ENCODE results near the gene TSPAN4.

Gene TSPAN4

DNA sequence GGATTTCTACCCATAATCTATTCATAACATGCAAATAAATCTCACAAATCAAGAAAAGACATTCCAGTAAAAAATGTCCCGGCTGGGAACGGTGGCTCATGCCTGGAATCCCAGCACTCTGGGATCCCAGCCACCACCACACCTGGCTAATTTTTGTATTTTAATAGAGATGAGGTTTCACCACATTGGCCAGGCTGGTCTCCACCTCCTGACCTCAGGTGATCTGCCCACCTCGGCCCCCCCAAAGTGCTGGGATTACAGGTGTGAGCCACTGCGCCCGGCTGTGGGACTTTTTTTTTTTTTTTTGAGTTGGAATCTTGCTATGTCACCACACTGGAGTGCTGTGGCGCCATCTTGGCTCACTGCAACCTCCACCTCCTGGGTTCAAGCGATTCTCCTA lies 63.3 kb downstream of the TSPAN4 start:
- Histone ChIP-seq H3K4me3 (ENCODE audit: low read depth, low read length) (no peak overlapping the region), H3K27ac (no peak overlapping the region), H3K36me3 (peaks cover 50% of the 10 kb centered on the region), H3K9me3 (ENCODE audit: severe bottlenecking) (no peaks in the 10 kb centered on the region), H3K27me3 (ENCODE audit: insufficient read depth, low read depth, severe bottlenecking) (no peaks in the 10 kb centered on the region)
- DNase-seq, result no peak
- TF ChIP-seq, protein P1, sequence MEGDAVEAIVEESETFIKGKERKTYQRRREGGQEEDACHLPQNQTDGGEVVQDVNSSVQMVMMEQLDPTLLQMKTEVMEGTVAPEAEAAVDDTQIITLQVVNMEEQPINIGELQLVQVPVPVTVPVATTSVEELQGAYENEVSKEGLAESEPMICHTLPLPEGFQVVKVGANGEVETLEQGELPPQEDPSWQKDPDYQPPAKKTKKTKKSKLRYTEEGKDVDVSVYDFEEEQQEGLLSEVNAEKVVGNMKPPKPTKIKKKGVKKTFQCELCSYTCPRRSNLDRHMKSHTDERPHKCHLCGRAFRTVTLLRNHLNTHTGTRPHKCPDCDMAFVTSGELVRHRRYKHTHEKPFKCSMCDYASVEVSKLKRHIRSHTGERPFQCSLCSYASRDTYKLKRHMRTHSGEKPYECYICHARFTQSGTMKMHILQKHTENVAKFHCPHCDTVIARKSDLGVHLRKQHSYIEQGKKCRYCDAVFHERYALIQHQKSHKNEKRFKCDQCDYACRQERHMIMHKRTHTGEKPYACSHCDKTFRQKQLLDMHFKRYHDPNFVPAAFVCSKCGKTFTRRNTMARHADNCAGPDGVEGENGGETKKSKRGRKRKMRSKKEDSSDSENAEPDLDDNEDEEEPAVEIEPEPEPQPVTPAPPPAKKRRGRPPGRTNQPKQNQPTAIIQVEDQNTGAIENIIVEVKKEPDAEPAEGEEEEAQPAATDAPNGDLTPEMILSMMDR (IDR thresholded peaks at IDR 0.05; ENCODE audit: low read depth, low read length), result no peak

DNA sequence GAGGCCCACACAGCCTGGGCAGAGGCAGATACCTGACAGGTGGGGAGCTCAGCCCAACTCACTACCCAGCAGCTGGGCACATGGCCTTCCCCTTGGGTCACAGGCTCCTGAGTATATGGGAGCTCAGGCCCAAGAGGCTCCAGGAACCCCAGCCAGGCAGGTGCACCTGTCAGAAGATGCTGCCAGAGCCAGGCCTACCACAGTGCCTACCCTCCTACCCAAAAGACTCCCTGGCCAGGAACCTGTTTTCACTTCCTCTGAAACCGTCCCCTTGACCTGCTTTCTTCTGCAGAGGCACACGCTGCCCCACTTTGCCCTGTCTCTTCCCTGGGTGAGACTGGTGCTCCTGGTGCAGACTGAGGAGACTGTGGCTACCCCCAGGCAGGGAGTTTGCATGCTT lies 65.0 kb downstream of the TSPAN4 start:
- TF ChIP-seq, protein P1 (IDR thresholded peaks at IDR 0.05; ENCODE audit: low read depth, low read length), result no peak

DNA sequence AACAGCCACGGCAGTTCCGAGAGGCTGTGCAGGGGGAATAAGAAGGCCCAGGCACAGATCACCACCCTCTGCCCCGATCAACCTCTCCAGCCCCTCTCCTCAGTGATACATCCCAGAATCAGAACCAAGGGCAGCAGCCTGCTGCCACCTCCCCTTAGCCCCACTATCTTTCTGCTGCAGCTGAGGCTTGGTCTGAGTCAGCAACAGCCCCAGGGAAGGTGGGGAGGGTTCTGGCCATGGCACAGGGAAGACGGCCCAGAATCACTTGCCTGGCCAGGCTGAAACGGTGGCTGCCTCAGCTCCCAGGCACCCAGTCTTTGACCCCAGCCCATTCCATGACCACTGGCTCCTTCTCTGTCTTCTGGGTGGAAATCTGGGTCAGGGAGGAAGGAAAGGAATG lies 65.6 kb downstream of the TSPAN4 start:
- H3K27ac ChIP-seq, result no peak overlapping the region
- TF ChIP-seq, protein P1 (IDR thresholded peaks at IDR 0.05; ENCODE audit: low read depth, low read length), result no peak
- DNase-seq, result no peak

More for the DNA sequence above, 65.0 kb downstream of the TSPAN4 start:
- H3K27ac ChIP-seq, result no peak overlapping the region
- no peak for DNase-seq
- H3K27me3 ChIP-seq (ENCODE audit: insufficient read depth, low read depth, severe bottlenecking), result no peaks in the 10 kb centered on the region
- no peaks in the 10 kb centered on the region for H3K9me3 ChIP-seq (ENCODE audit: severe bottlenecking)
- H3K4me3 ChIP-seq (ENCODE audit: low read depth, low read length), result no peak overlapping the region
- peaks cover 33% of the 10 kb centered on the region for H3K36me3 ChIP-seq

DNA sequence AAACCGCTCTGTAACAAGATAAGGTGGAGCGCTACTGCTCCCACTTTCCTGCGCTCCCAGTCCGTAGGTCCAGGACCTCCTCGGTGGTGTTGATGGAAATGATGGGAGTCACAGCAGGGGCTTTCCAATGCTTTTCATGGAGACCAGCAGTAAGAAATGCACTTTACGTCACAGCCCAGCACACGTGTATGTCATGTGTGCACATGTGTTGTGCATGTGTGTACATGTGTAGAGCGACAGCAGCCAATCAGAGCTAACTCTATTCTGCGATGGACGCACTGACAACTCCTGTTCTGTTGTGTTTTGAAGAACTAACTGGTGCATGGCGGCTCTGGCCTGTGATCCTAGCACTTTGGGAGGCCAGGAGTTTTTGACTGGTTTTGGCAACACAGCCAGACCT lies 66.8 kb downstream of the TSPAN4 start:
- DNase-seq, result no peak
- TF ChIP-seq, protein P1 (IDR thresholded peaks at IDR 0.05; ENCODE audit: low read depth, low read length), result no peak
- H3K4me3 ChIP-seq (ENCODE audit: low read depth, low read length), result no peak overlapping the region
- H3K36me3 ChIP-seq, result peaks cover 19% of the 10 kb centered on the region
- H3K27me3 ChIP-seq (ENCODE audit: insufficient read depth, low read depth, severe bottlenecking), result no peaks in the 10 kb centered on the region
- no peak overlapping the region for H3K27ac ChIP-seq
- H3K9me3 ChIP-seq (ENCODE audit: severe bottlenecking), result no peaks in the 10 kb centered on the region

More for the DNA sequence above, 65.6 kb downstream of the TSPAN4 start:
- peaks cover 27% of the 10 kb centered on the region for H3K36me3 ChIP-seq
- H3K4me3 ChIP-seq (ENCODE audit: low read depth, low read length), result no peak overlapping the region
- no peaks in the 10 kb centered on the region for H3K9me3 ChIP-seq (ENCODE audit: severe bottlenecking)
- H3K27me3 ChIP-seq (ENCODE audit: insufficient read depth, low read depth, severe bottlenecking), result no peaks in the 10 kb centered on the region

DNA sequence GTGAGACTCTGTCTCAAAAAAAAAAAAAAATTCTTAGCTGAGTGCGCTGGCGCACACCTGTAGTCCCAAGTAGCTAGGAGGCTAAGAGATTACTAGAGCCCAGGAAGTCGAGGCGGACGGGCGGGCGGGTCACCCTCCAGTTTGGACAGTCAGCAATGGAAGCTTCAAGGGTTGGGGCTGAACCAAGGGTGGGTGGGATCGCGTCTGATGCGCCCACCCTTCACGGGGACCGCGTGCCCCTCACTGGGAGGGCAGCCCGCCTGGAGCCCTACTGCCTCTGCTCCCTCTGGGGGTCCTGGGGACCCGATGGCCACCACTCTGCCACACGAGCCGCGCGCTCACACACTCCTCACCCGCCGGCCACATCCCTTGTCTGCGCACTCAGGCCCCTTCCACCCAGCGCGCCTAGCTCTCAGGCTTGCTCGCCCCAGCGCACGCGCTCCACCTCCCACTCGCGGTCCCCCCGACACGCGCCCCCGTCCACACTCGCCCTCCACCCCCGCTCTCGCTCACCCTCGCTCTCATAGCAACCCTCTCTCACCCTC lies 67.5 kb downstream of the TSPAN4 start:
- TF ChIP-seq, protein P1 (IDR thresholded peaks at IDR 0.05; ENCODE audit: low read depth, low read length), result no peak
- Histone ChIP-seq H3K27me3 (ENCODE audit: insufficient read depth, low read depth, severe bottlenecking) (no peaks in the 10 kb centered on the region), H3K27ac (peak overlapping the region; percentile 70), H3K9me3 (ENCODE audit: severe bottlenecking) (no peaks in the 10 kb centered on the region), H3K36me3 (peaks cover 14% of the 10 kb centered on the region), H3K4me3 (ENCODE audit: low read depth, low read length) (peak overlapping the region; percentile 90)
- DNase-seq, result no peak

DNA sequence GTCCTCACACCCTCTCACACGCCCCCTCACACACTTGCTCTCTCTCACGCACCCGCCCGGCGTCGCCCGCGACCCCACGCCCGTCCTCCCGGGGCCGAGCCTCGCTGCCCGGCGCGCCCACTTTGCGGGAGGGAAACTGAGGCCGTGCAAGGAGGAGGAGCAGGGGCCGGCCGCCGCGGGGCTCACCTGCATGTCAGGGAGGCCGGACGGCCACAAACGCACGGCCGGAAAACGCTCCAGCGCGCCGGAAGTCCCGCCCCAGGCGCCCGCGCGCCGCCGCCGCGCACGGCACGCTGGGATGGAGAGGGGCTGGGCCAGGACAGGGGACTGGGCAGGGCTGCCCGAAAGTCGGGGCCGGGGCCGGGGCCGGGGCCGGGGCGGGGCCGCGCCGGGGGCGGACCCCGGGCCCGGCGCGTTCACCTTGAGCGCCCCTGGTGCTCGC lies 68.0 kb downstream of the TSPAN4 start, which contains the start of gene CHID1:
Gene CHID1, minus strand, starts transcription at position 222 of the 442 bp plus-strand sequence. CDS start 5,994 bp downstream, outside the sequence.
- Histone ChIP-seq H3K4me3 (ENCODE audit: low read depth, low read length) (peak within 1 kb of the TSS; percentile 90), H3K36me3 (peaks cover 14% of the 10 kb centered on the region), H3K9me3 (ENCODE audit: severe bottlenecking) (no peaks in the 10 kb centered on the region), H3K27me3 (ENCODE audit: insufficient read depth, low read depth, severe bottlenecking) (no peaks in the 10 kb centered on the region), H3K27ac (peak within 1 kb of the TSS; percentile 96)
- TF ChIP-seq, protein P1 (IDR thresholded peaks at IDR 0.05; ENCODE audit: low read depth, low read length), result no peak
- DNase-seq, result peak; percentile 90

Measured in WERI-Rb-1 (cell line).